Umbilical cord (tissue), 2 donors: ENCODE measurements around the gene EXOSC9. TPM values are rescaled to one million over a fixed set of nuclear protein-coding genes. Genes with fewer than 3 reads are reported as not detected.
"Not testable (repeated sequence)": the region's sequence is repeated elsewhere in the genome, so short reads cannot be mapped to it uniquely, and the experiment has no call there.

Experiments
- DNase-seq: peaks from one replicate; pipeline ENCODE4 v3.0.0-alpha.2; 2015; ENCODE audit warnings: low spot score
- total RNA-seq: library from RNA; depleted of rRNA; stranded (reverse); fragments of >200 nt; gene quantifications from one replicate; pipeline ENCODE4 v1.2.3, GENCODE V29; 2014; ENCODE audit warnings: low replicate concordance; ENCODE audit not compliant: insufficient read depth

Gene EXOSC9, protein sequence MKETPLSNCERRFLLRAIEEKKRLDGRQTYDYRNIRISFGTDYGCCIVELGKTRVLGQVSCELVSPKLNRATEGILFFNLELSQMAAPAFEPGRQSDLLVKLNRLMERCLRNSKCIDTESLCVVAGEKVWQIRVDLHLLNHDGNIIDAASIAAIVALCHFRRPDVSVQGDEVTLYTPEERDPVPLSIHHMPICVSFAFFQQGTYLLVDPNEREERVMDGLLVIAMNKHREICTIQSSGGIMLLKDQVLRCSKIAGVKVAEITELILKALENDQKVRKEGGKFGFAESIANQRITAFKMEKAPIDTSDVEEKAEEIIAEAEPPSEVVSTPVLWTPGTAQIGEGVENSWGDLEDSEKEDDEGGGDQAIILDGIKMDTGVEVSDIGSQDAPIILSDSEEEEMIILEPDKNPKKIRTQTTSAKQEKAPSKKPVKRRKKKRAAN
- total RNA-seq: 14.2 TPM

- peak; percentile 98 for DNase-seq
Observed at GRCh38 chr4:121800961-121801714, at the start of gene EXOSC9. EXOSC9 (plus strand) TSS chr4:121801323; CDS start chr4:121801425, 102 bp downstream.

- DNase-seq: not testable (repeated sequence)
Observed at GRCh38 chr4:121752142-121752541, 49.0 kb upstream of the EXOSC9 start.

DNA sequence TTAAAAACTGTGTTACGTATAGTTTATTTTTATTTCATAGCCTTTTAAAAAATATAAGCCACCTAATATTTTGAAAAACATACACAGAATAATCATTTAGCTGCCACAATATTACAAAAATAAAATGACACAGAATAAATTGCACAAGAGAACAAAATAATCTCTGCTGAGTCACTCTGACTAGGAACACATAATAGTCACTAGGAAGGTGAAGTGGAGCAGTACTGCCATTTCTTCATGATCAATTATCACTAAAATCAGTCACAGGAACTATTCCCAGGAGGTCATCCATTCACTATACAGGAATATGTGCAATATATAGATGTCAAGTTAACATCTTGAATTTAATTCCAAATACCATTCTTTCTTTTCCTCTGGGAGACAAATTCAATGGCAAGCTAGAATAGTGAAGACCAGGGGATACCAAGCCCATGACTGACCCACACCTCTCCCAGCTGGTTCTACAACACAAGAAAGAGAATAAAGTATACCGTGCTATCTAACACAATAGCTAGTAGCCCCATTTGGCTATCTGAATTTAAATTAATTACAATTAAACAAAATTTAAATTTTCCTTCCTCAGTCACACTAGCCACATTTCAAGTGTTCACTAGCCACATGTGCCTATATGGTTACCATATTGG, 42.1 kb upstream of the EXOSC9 start:
- no peak for DNase-seq

GRCh38 chr4:121760205-121760604, 40.9 kb upstream of the EXOSC9 start:
- DNase-seq: no peak

DNA sequence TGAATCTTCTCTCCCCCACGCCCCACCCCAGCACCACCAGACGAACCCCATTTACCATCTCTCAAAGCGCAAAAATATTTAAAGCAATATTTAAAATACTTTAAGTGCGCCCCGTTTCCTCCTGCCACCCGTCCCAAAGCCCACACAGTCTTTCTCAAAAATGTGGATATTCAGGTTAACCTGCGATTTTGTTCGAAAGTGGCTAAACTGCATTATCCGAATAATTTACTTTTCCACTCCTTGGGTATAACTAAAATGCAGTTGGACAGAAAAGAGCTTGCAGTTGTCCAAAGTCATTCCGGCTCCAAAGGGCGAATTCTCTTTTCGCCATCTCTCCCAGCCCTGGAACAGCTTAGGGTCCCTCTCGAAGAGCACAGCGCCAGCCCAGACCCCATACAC, 36.8 kb upstream of the EXOSC9 start:
- DNase-seq: no peak

GRCh38 chr4:121764702-121765367, 36.3 kb upstream of the EXOSC9 start, which contains the start of gene SMIM43:
SMIM43 (minus strand) TSS chr4:121765164; CDS start chr4:121765105, 59 bp downstream.
- no peak for DNase-seq

- DNase-seq: no peak
Observed at GRCh38 chr4:121765368-121765705, 35.8 kb upstream of the EXOSC9 start.

- DNase-seq: no peak
Observed at GRCh38 chr4:121765971-121766538, 35.1 kb upstream of the EXOSC9 start.

GRCh38 chr4:121767166-121767565, 34.0 kb upstream of the EXOSC9 start:
- no peak for DNase-seq

- DNase-seq: no peak
Observed at GRCh38 chr4:121769341-121769740, 31.8 kb upstream of the EXOSC9 start.

DNA sequence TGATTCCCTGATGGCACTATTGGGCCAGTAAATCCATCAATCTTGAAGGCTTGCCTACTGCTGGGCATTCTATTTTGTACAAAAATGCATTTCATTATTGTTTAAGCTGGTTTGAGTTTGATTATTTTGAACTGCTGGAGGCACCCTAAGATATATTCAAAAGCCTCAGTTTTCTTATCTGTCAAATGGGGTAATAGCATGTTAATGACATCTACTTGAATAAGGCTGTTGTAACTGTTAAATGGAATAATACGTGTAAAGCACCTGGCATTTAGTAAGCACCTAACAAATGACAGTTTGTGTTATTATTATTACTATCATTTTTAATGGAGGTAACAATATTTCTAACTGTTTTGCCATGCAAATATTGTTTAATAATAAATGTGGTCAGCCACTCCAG, 29.3 kb upstream of the EXOSC9 start:
- no peak for DNase-seq

DNA sequence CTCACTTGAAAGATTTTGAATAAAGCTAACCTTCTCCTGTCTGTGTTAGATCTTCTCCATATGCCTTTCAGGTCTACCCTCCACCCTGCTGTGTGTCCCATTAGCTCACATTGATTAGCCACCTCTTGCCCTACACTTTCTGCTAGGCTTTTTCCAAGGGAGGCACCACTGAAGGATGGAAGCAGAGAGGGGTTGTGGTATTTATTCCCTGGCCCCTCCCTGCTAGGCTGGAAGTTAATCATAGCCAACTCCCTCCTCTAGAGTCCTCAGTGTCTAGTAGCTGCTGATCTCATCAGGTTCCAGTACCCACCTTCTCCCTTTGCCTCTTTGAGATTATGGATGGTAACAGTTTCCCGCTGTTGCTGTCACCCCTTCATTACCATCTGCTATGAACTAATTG, 27.2 kb upstream of the EXOSC9 start:
- no peak for DNase-seq

DNA sequence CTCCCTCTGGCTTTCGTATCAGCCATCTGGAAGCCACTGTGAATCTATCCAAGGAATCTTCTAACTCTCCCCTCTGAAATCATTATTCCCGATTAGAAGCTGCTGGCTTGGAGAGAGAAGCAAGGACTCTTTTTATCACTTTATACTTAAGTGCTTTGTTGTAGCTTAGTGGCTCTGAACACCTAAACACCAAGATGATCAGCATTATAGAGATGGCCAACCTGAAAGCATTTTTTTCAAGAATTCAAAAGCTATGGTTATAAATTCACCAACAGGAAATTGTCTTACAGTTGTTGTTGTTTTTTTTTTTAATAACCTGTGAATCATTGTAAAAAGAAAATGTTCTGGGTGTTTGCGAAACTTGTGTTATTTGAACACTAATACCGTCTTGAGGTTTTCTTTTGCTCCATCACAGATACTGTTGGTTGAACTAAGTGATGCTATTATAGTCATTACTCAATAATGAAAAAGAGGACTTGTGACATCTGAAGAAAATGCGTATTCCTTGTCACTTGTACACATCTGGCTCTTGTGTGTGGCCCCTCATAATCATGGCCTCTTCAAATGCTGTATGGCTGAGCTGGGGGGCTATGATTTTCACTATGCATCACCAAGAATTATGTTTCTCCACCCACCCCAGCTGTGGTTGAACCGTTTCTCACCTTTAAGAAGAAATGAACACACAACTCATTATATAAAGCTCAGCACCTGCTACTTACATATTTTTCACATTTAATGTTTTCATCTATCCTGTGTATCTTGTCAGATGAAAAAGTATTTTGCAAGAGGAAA, 24.3 kb upstream of the EXOSC9 start:
- no peak for DNase-seq

- no peak for DNase-seq
Observed at GRCh38 chr4:121777625-121778024, 23.5 kb upstream of the EXOSC9 start.

GRCh38 chr4:121778991-121779628, 22.0 kb upstream of the EXOSC9 start:
- no peak for DNase-seq

- DNase-seq: no peak
Observed at GRCh38 chr4:121783210-121783609, 17.9 kb upstream of the EXOSC9 start.

DNA sequence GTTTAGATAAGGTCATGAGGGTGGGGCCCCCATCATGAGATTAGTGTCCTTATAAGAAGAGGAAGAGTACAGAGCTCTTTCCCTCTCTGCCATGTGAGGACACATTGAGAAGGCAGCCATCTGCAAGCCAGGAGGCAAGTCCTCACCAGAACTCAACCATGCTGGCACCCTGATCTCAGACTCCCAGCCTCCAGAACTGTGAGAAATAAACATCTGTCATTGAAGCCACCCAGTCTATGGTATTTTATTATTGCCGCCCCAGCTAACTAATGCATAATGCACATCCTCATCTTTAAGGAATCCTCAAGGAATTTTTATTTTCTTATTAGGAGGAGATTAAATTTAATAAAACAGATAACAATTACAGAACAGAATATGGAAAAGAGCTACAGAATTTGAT, 16.7 kb upstream of the EXOSC9 start:
- no peak for DNase-seq

- DNase-seq: no peak
Observed at GRCh38 chr4:121784975-121785374, 16.1 kb upstream of the EXOSC9 start.

DNA sequence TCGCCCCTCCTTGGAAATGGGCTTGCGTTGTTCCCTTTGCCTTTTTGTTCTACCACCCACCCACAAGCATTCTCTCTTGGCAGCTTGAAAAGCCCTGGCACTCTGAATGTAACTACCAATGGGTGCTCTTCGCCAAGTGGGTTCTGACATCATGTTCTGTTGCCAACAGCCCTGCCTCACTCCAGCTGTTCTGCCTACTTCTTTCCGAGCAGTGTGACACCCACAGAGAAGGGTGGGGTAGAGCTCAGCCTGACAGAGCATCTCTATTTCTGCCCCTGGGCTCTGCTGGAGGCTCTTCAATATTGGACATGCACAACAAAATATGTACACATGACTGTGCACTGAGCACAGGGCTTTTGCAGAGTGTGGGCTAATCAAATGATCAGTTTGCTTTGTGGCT, 15.6 kb upstream of the EXOSC9 start:
- DNase-seq: no peak

- no peak for DNase-seq
Observed at GRCh38 chr4:121786221-121786620, 14.9 kb upstream of the EXOSC9 start.
